MCF 10A (cell line): ENCODE measurements around the gene FAM110D. TPM values are rescaled to one million over a fixed set of nuclear protein-coding genes. Genes with fewer than 3 reads are reported as not detected.

Experiments
- BruUV-seq: library from RNA; stranded (reverse); fragments of 400-500 nt; replicated peaks from 2 replicates; lab custom pipeline; 2021; lab: Mats Ljungman, UMichigan
- CTCF ChIA-PET: fragments of 300-600 bp; sonication (Branson Sonifier 250); formaldehyde crosslinking; extraction: SDS; loops from one replicate; lab custom pipeline; 2021; ENCODE audit warnings: antibody characterized with exemption, inconsistent platforms; lab: Yijun Ruan, JAX
- POLR2A ChIA-PET: fragments of 300-600, 350-650 bp; sonication (Branson Sonifier 250); formaldehyde crosslinking; extraction: SDS; loops from one replicate; lab custom pipeline; 2020; ENCODE audit warnings: antibody characterized with exemption, inconsistent platforms; lab: Yijun Ruan, JAX
- DNase-seq: peaks from one replicate; pipeline ENCODE4 v3.0.0-alpha.2; 2018; ENCODE audit not compliant: unreplicated experiment
- H3K27ac Mint-ChIP-seq: one replicate; pipeline ENCODE4 v1.8.0; 2022; ENCODE audit warnings: mild to moderate bottlenecking, low read depth, mixed read lengths; ENCODE audit not compliant: unreplicated experiment
- H3K27me3 Mint-ChIP-seq: one replicate; pipeline ENCODE4 v1.8.0; 2022; ENCODE audit warnings: mixed read lengths; ENCODE audit not compliant: insufficient read depth, unreplicated experiment
- H3K36me3 Mint-ChIP-seq: one replicate; pipeline ENCODE4 v1.8.0; 2022; ENCODE audit warnings: mild to moderate bottlenecking, moderate library complexity, mixed read lengths; ENCODE audit not compliant: insufficient read depth, unreplicated experiment
- H3K4me1 Mint-ChIP-seq: one replicate; pipeline ENCODE4 v1.8.0; 2022; ENCODE audit warnings: mixed read lengths; ENCODE audit not compliant: insufficient read depth, unreplicated experiment
- H3K4me3 Mint-ChIP-seq: one replicate; pipeline ENCODE4 v1.8.0; 2022; ENCODE audit warnings: mild to moderate bottlenecking, moderate library complexity, mixed read lengths; ENCODE audit not compliant: unreplicated experiment
- H3K9me3 Mint-ChIP-seq: one replicate; pipeline ENCODE4 v1.8.0; 2022; ENCODE audit warnings: mixed read lengths; ENCODE audit not compliant: unreplicated experiment
- intact Hi-C: fragments of 100-400 bp; cut with micrococcal nuclease; formaldehyde crosslinking; loops from 2 replicates; pipeline ENCODE4 v1.14.1; 2022
- total RNA-seq: library from RNA; stranded (reverse); gene quantifications from 2 replicates; pipeline ENCODE4 v1.2.3, GENCODE V29; 2022
- TF ChIP-seq, protein P1 (sequence below): fragments of 200-600 bp; IDR thresholded peaks from one replicate; pipeline ENCODE4 v1.8.0; 2022; ENCODE audit warnings: antibody characterized with exemption, mild to moderate bottlenecking; ENCODE audit not compliant: unreplicated experiment

The FAM110D gene
- total RNA-seq, 1 experiment from 2014 or later = not detected

GRCh38 chr1:26138974-26139558 lies 19.8 kb upstream of the FAM110D start:
- Mint-ChIP-seq H3K4me1 (no peaks in the 10 kb centered on the region), H3K9me3 (no peaks in the 10 kb centered on the region), H3K27me3 (no peaks in the 10 kb centered on the region), H3K4me3 (no peak overlapping the region), H3K27ac (no peak overlapping the region), H3K36me3 (no peaks in the 10 kb centered on the region)
- intact Hi-C loops = no loop called here
- BruUV-seq = no TSS peak
- TF ChIP-seq, protein P1, sequence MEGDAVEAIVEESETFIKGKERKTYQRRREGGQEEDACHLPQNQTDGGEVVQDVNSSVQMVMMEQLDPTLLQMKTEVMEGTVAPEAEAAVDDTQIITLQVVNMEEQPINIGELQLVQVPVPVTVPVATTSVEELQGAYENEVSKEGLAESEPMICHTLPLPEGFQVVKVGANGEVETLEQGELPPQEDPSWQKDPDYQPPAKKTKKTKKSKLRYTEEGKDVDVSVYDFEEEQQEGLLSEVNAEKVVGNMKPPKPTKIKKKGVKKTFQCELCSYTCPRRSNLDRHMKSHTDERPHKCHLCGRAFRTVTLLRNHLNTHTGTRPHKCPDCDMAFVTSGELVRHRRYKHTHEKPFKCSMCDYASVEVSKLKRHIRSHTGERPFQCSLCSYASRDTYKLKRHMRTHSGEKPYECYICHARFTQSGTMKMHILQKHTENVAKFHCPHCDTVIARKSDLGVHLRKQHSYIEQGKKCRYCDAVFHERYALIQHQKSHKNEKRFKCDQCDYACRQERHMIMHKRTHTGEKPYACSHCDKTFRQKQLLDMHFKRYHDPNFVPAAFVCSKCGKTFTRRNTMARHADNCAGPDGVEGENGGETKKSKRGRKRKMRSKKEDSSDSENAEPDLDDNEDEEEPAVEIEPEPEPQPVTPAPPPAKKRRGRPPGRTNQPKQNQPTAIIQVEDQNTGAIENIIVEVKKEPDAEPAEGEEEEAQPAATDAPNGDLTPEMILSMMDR = no peak
- CTCF ChIA-PET = interaction anchor here (0.8 to 1.9 kb wide), 4 partner anchors 16 to 103 kb away, joined by 4 to 6 read pairs (median 5); partner anchors contain the start of gene ZNF593
- POLR2A ChIA-PET = interaction anchor here (0.5 to 1.1 kb wide), 5 partner anchors 9 to 184 kb away, joined by 3 read pairs; no protein-coding TSS in a partner anchor
- no peak for DNase-seq

- Mint-ChIP-seq H3K27ac (no peak overlapping the region), H3K4me1 (no peaks in the 10 kb centered on the region), H3K36me3 (no peaks in the 10 kb centered on the region), H3K4me3 (no peak overlapping the region), H3K9me3 (no peaks in the 10 kb centered on the region), H3K27me3 (peaks cover 3% of the 10 kb centered on the region)
- CTCF ChIA-PET = interaction anchor here (0.6 to 6.0 kb wide), 7 partner anchors 9 to 1369 kb away, joined by 4 to 75 read pairs (median 9); partner anchors contain the start of gene PDIK1L
- POLR2A ChIA-PET = interaction anchor here (0.9 to 1.5 kb wide), 3 partner anchors 14 to 31 kb away, joined by 3 to 5 read pairs (median 4); partner anchors contain the start of gene PDIK1L
- TF ChIP-seq, protein P1 = no peak
- intact Hi-C loops = no loop called here
- no TSS peak for BruUV-seq
- DNase-seq = no peak
Measured at GRCh38 chr1:26142159-26142558, 16.7 kb upstream of the FAM110D start.

DNA sequence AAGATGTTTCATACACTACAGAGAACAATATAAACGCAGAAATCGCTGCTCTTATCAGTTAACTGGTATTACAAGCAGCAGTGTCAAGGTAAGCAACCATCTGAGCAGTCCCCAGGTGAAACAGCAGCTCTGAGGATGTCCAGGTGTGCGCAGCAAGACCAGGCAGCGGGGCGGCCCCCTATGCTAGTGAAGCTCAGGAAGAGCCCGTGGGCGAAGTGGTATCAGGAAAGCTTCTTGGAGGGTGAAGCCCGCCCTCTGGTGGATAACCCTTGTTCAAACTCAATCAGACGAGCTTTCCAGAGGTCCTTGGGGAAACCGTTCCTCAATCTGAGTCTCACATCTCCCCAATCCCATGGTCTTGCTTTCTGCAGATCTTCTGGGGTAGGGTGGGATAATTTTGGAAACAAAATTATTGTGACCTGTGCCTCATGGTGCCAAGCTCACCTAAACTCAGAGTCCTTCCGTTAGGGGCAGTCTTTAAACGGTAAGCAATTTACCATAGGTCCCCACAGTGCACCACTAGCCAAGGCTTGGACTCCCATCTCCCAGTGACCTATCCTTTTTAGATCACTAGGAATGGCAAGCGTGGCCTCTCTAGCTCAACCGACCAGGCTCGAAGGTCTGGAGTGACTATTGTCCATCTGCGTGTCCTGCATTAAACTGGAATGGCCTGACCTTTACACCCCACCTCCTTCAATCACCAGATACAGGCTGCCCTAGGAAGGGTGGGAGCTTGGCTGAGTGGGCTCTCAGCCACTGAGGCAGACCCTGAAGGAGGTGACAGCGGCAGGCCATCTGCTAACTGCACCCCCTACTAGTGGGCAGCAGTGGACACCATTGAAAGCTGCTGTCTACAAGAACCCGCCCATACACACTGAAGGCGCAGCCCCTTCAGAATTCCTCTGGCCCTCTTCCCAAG lies 13.6 kb upstream of the FAM110D start:
- no TSS peak for BruUV-seq

More for the DNA sequence above, 13.6 kb upstream of the FAM110D start:
- Mint-ChIP-seq H3K27me3 (peaks cover 12% of the 10 kb centered on the region), H3K4me3 (no peak overlapping the region), H3K4me1 (no peaks in the 10 kb centered on the region), H3K27ac (no peak overlapping the region), H3K9me3 (no peaks in the 10 kb centered on the region), H3K36me3 (no peaks in the 10 kb centered on the region)
- peak; percentile 90 for DNase-seq
- intact Hi-C loops = loop anchor here (1.0 kb wide), 3 partner anchors 35 to 109 kb away; no protein-coding TSS in a partner anchor
- CTCF ChIA-PET = interaction anchor here (0.6 to 6.0 kb wide), 37 partner anchors 8 to 1763 kb away, joined by 3 to 75 read pairs (median 4); partner anchors contain the start of genes CEP85, FAM110D and PDIK1L
- TF ChIP-seq, protein P1 = peak; percentile 84
- POLR2A ChIA-PET = interaction anchor here (0.6 to 4.4 kb wide), 9 partner anchors 19 to 109 kb away, joined by 3 to 29 read pairs (median 9); partner anchors contain the start of genes PDIK1L and ZNF593
